Endothelial cell of umbilical vein (primary cell): ENCODE results near the gene ITGB1BP1. TPM values are rescaled to one million over a fixed set of nuclear protein-coding genes. Genes with fewer than 3 reads are reported as not detected.

Experiments used
- BruUV-seq: library from RNA; stranded (reverse); fragments of 400-500 nt; replicated peaks from 2 replicates; lab custom pipeline; 2021; lab: Mats Ljungman, UMichigan
- CTCF ChIA-PET: fragments of 300-600, 350-600 bp; sonication (Branson Sonifier 250); formaldehyde crosslinking; loops from one replicate; lab custom pipeline; 2021; ENCODE audit warnings: antibody characterized with exemption, inconsistent platforms; lab: Charles Lee
- POLR2A ChIA-PET: fragments of 300-600, 350-600 bp; sonication (Branson Sonifier 250); formaldehyde crosslinking; loops from one replicate; lab custom pipeline; 2021; ENCODE audit warnings: antibody characterized with exemption, inconsistent platforms; lab: Charles Lee
- DNase-seq: peaks from one replicate; pipeline ENCODE4 v3.0.0-alpha.2; 2011; ENCODE audit warnings: low read depth, low spot score
- FAIRE-seq: peaks from 2 replicates; lab custom pipeline; 2011; peaks lifted over from hg19 to GRCh38; lab: Jason Lieb, UNC
- H2AFZ ChIP-seq: 2 replicates; pipeline ENCODE4 v1.6.0; 2012; ENCODE audit warnings: low read depth, low read length, control low read depth, inconsistent platforms
- H3K27ac ChIP-seq: 2 replicates; pipeline ENCODE4 v1.5.1; 2011; ENCODE audit warnings: low read depth, mild to moderate bottlenecking, control low read depth, low read length, moderate library complexity; ENCODE audit not compliant: insufficient read depth
- H3K27me3 ChIP-seq, 2 experiments: 2 replicates each; pipeline versions ENCODE4 v1.6.0 to v1.6.1; 2011; ENCODE audit warnings: low read length in 2 of 2, mixed read lengths in 1 of 2; ENCODE audit not compliant: control insufficient read depth in 2 of 2, insufficient read depth in 2 of 2
- H3K36me3 ChIP-seq, 2 experiments: 2 replicates in 1 of 2; 3 replicates in 1 of 2; pipeline ENCODE4 v1.5.1; 2011; ENCODE audit warnings: low read length in 2 of 2, mild to moderate bottlenecking in 1 of 2, moderate library complexity in 1 of 2; ENCODE audit not compliant: control insufficient read depth in 2 of 2, insufficient read depth in 2 of 2; ENCODE audit errors: extremely low read depth in 1 of 2
- H3K4me1 ChIP-seq: 3 replicates; pipeline ENCODE4 v1.5.1; 2011; ENCODE audit warnings: mild to moderate bottlenecking, low read length; ENCODE audit not compliant: control insufficient read depth, insufficient read depth; ENCODE audit errors: extremely low read depth
- H3K4me2 ChIP-seq: 2 replicates; pipeline ENCODE4 v1.6.1; 2011; ENCODE audit warnings: low read length, control low read depth, mixed read lengths; ENCODE audit not compliant: insufficient read depth
- H3K4me3 ChIP-seq, 3 experiments: fragments of 200-600 bp in 1 of 3; sonication (generic), shearing (Covaris generic) in 1 of 3; replicated peaks in 1 of 3; 2 replicates each; pipeline ENCODE4 v1.5.1; 2011 to 2016; ENCODE audit warnings: control low read depth in 3 of 3, low read length in 3 of 3, mild to moderate bottlenecking in 2 of 3, inconsistent platforms in 1 of 3, low read depth in 1 of 3, moderate library complexity in 1 of 3; ENCODE audit not compliant: insufficient read depth in 1 of 3
- H3K79me2 ChIP-seq: 2 replicates; pipeline ENCODE4 v1.6.0; 2012; ENCODE audit warnings: low read length, inconsistent platforms; ENCODE audit not compliant: control insufficient read depth, insufficient read depth
- H3K9ac ChIP-seq: replicated peaks from 2 replicates; pipeline ENCODE3; 2011; ENCODE audit warnings: low read length, control low read depth; ENCODE audit not compliant: insufficient read depth; ENCODE audit errors: extremely low read depth
- H3K9me1 ChIP-seq: replicated peaks from 3 replicates; pipeline ENCODE4 v1.6.0; 2011; ENCODE audit warnings: mild to moderate bottlenecking, low read length; ENCODE audit not compliant: control insufficient read depth, insufficient read depth; ENCODE audit errors: extremely low read depth
- H3K9me3 ChIP-seq: replicated peaks from 2 replicates; pipeline ENCODE4 v1.5.1; 2012; ENCODE audit warnings: low read length, inconsistent platforms; ENCODE audit not compliant: control insufficient read depth, insufficient read depth
- H4K20me1 ChIP-seq: replicated peaks from 2 replicates; pipeline ENCODE3; 2011; ENCODE audit warnings: mild to moderate bottlenecking, low read length; ENCODE audit not compliant: control insufficient read depth, insufficient read depth; ENCODE audit errors: extremely low read depth
- CTCF ChIP-seq, 2 donors: IDR thresholded peaks; 1 replicate in 1 of 2; 2 replicates in 1 of 2; pipeline ENCODE4 v1.5.1; 2011; ENCODE audit warnings: low read length in 2 of 2, mild to moderate bottlenecking in 2 of 2, moderate library complexity in 2 of 2, control low read depth in 1 of 2, inconsistent platforms in 1 of 2, low read depth in 1 of 2; ENCODE audit not compliant: insufficient read depth in 1 of 2; ENCODE audit errors: extremely low read depth in 1 of 2
- EZH2 ChIP-seq: IDR thresholded peaks from 2 replicates; pipeline ENCODE4 v1.6.1; 2012; ENCODE audit warnings: borderline replicate concordance, low read depth, mild to moderate bottlenecking, moderate library complexity, low read length, inconsistent platforms; ENCODE audit not compliant: severe bottlenecking
- FOS ChIP-seq: IDR thresholded peaks from 2 replicates; pipeline ENCODE4 v1.6.1; 2011; ENCODE audit warnings: mild to moderate bottlenecking, low read length, moderate library complexity, borderline replicate concordance; ENCODE audit not compliant: insufficient read depth
- GATA2 ChIP-seq: IDR thresholded peaks from 2 replicates; pipeline ENCODE4 v1.7.0; 2011; ENCODE audit warnings: low read depth, mild to moderate bottlenecking, moderate library complexity, mixed read lengths, low read length; ENCODE audit not compliant: insufficient read length, insufficient read depth
- JUN ChIP-seq: IDR thresholded peaks from 2 replicates; pipeline ENCODE4 v1.6.1; 2011; ENCODE audit warnings: borderline replicate concordance, low read depth; ENCODE audit not compliant: insufficient read length, insufficient read depth
- MYC ChIP-seq: IDR thresholded peaks from one replicate; pipeline ENCODE4 v1.6.1; 2011; ENCODE audit warnings: mild to moderate bottlenecking, low read depth, low read length
- POLR2A ChIP-seq: IDR thresholded peaks from 2 replicates; pipeline ENCODE4 v1.6.1; 2012; ENCODE audit warnings: low read depth, mild to moderate bottlenecking, control low read depth, low read length
- POLR2AphosphoS5 ChIP-seq: IDR thresholded peaks from 2 replicates; pipeline ENCODE4 v1.6.1; 2012; ENCODE audit warnings: low read depth, mild to moderate bottlenecking, control low read depth, low read length, moderate library complexity; ENCODE audit not compliant: insufficient read depth
- dilution Hi-C: fragments of 300-500 bp; cut with MboI; formaldehyde crosslinking; loops from one replicate; pipeline ENCODE4 v1.15.0; 2019; ENCODE audit warnings: low sequenced_read_pairs; ENCODE audit not compliant: extremely low pct_ligation_motif_present
- intact Hi-C: fragments of 100-400 bp; cut with micrococcal nuclease; formaldehyde crosslinking; loops from one replicate; pipeline ENCODE4 v1.10.0; 2022
- polyA plus RNA-seq, 4 experiments: library from polyadenylated mRNA; depleted of rRNA in 3 of 4; stranded (reverse) in 3 of 4; unstranded in 1 of 4; fragments of >200 nt; gene quantifications; 2 replicates each; pipeline versions ENCODE4 v1.2.1 to v1.2.3, GENCODE V29; 2011 to 2012; ENCODE audit warnings: missing spikeins in 1 of 4
- total RNA-seq: library from RNA; stranded (reverse); gene quantifications from 2 replicates; pipeline ENCODE4 v1.2.3, GENCODE V29; 2021
- TF ChIP-seq, protein P1 (sequence below): IDR thresholded peaks from 2 replicates; pipeline ENCODE4 v1.6.1; 2011; ENCODE audit not compliant: insufficient read depth, insufficient read length

Gene ITGB1BP1
- total and polyA plus RNA-seq, 2 donors (not counting 3 experiments of a cell fraction or from before 2014, with no cell fraction given), result 45.0 to 170 TPM

DNA sequence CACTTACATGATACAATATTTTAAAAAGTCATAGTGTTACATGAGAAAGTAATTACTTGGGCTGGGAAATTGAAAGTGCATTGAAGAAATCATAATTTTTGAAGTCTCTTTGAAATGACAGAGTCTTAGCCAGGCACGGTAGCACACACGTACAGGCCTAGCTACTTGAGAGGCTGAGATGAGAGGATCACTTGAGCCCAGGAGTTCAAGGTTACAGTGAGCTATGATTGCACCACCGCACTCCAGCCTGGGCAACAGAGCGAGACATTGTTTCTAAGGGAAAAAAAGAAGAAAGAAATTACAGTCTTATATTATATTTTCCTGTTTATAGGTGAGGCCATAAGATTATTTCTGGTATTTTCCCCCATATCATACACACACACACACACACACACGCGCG lies 41.8 kb upstream of the ITGB1BP1 start:
- Histone ChIP-seq H3K79me2 (no peaks in the 10 kb centered on the region), H3K9me1 (no peaks in the 10 kb centered on the region), H3K9ac (no peak overlapping the region), H3K27me3 (no peaks in the 10 kb centered on the region), H3K4me1 (no peaks in the 10 kb centered on the region), H3K27ac (no peak overlapping the region), H3K4me2 (no peak overlapping the region), H3K9me3 (no peaks in the 10 kb centered on the region), H3K4me3 (no peak overlapping the region), H3K36me3 (peaks cover 0 to 5% of the 10 kb centered on the region in 2 experiments), H2AFZ (no peak overlapping the region), H4K20me1 (no peaks in the 10 kb centered on the region)
- intact Hi-C loops (no loop called here), dilution Hi-C loops (no loop called here)
- FAIRE-seq (no peak), DNase-seq (no peak)
- TF ChIP-seq POLR2AphosphoS5, result no peak
- no peak for TF ChIP-seq JUN
- TF ChIP-seq POLR2A, result no peak
- no peak for TF ChIP-seq GATA2
- TF ChIP-seq CTCF (IDR thresholded peaks at IDR 0.05; ENCODE audit: extremely low read depth in 1 of 2, insufficient read depth in 1 of 2, low read depth in 1 of 2, low read length in 2 of 2), result no peak
- no peak for TF ChIP-seq MYC
- TF ChIP-seq, protein P1, sequence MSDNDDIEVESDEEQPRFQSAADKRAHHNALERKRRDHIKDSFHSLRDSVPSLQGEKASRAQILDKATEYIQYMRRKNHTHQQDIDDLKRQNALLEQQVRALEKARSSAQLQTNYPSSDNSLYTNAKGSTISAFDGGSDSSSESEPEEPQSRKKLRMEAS, result no peak
- no peak for TF ChIP-seq EZH2
- no peak for TF ChIP-seq FOS
- BruUV-seq, result no TSS peak
- ChIA-PET CTCF (no interaction called here), POLR2A (no interaction called here)
